Urinary bladder (tissue), 4 donors: Measurements from ENCODE around the gene USP28. TPM values are rescaled to one million over a fixed set of nuclear protein-coding genes. Genes with fewer than 3 reads are reported as not detected.
"Not testable (repeated sequence)": the region's sequence is repeated elsewhere in the genome, so short reads cannot be mapped to it uniquely, and the experiment has no call there.

ENCODE experiments used
- DNase-seq: peaks from one replicate; pipeline ENCODE4 v3.0.0-alpha.2; 2015; ENCODE audit errors: extremely low spot score
- H3K27ac ChIP-seq: one replicate; pipeline ENCODE4 v1.5.1; 2013; ENCODE audit warnings: low read depth, mild to moderate bottlenecking, moderate library complexity
- H3K36me3 ChIP-seq: one replicate; pipeline ENCODE4 v1.6.1; 2013; ENCODE audit warnings: mild to moderate bottlenecking, moderate library complexity; ENCODE audit not compliant: insufficient read depth
- H3K4me1 ChIP-seq: one replicate; pipeline ENCODE4 v1.6.1; 2013; ENCODE audit warnings: mild to moderate bottlenecking, moderate library complexity; ENCODE audit not compliant: insufficient read depth
- H3K4me3 ChIP-seq: one replicate; pipeline ENCODE4 v1.5.1; 2013; ENCODE audit warnings: low read depth, low read length
- WGBS: extraction: QIAGEN DNeasy Blood & Tissue Kit; methylation state at CpG from one replicate; pipeline ENCODE4 v1.1.7; 2013; 5-methylcytosine and 5-hydroxymethylcytosine counted together
- polyA plus RNA-seq: library from polyadenylated mRNA; stranded (reverse); fragments of 200-250 nt; gene quantifications from one replicate; pipeline ENCODE4 v1.2.3, GENCODE V29; 2013
- small RNA-seq: library from RNA; depleted of rRNA; stranded (forward); fragments of <200 nt; gene quantifications from one replicate; pipeline ENCODE3, GENCODE V24; 2014
- total RNA-seq: library from RNA; depleted of rRNA; stranded (reverse); fragments of >200 nt; gene quantifications from one replicate; pipeline ENCODE4 v1.2.3, GENCODE V29; 2014
- donor health status: healthy with polysubstance abuse.
- donor health status: healthy.

USP28 gene
- total and polyA plus RNA-seq, 2 donors, result 18.4 to 68.7 TPM

DNA sequence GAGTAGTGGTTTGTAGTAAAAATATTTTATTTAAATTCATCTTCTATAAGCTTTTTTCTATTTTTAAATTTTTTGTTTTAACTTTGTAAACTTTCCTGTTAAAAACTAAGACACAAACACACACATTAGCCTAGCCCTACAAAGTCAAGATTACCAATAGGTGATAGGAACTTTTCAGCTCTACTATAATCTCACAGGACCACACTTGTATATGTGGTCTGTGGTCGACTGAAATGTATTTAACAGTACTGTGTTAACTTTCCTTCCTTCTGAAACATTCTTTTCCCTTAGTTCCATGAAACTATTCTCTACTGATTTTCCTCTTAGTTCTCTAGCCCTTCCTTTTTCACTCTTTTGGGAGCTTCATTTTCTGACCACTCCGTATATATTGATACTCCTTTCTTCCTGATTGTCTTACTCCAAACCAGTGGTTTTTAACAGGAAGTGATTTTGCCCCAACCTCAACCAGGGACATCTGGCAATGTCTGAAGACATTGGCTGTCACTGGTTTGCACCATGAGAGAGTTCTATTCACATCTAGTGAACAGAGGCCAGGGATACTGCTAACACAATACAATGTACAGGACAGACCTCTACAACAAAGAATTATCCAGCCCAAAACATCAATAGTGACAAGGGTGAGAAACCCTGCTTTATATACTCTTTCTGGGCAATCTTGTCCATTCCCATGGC lies 110.7 kb downstream of the USP28 start:
- Histone ChIP-seq H3K36me3 (peaks cover 4% of the 10 kb centered on the region), H3K4me1 (no peaks in the 10 kb centered on the region), H3K4me3 (no peak overlapping the region), H3K27ac (no peak overlapping the region)
- DNase-seq, result no peak
- 89% methylated on average over 2 of the region's 2 CpGs for WGBS

- H3K4me3 ChIP-seq, DNase-seq, H3K27ac ChIP-seq, H3K36me3 ChIP-seq, H3K4me1 ChIP-seq: not testable (repeated sequence)
- 96% methylated on average over 2 of the region's 2 CpGs for WGBS
Observed at GRCh38 chr11:113763040-113763439, 112.3 kb downstream of the USP28 start.

DNA sequence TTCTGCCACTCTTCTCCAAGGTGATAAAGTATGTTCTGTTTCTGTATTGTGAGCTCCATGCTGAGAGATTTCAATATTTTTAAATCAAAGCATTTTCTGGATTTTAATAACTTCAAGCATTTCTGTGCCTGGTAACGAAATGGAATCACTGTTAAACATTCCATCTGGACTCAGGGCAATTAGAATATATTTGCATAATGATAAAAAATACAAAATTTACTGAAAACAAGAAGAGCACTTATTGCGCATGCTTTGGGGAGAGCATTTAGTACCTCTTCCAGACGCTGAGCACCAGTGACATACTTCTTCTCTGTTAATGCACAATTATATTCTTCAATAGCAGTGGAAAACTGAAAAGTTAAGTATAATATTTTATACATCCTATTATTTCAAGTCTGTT lies 115.1 kb downstream of the USP28 start:
- Histone ChIP-seq H3K4me1 (no peaks in the 10 kb centered on the region), H3K36me3 (no peaks in the 10 kb centered on the region), H3K4me3 (no peak overlapping the region), H3K27ac (no peak overlapping the region)
- WGBS, result 94% methylated on average over 3 of the region's 3 CpGs
- no peak for DNase-seq

DNA sequence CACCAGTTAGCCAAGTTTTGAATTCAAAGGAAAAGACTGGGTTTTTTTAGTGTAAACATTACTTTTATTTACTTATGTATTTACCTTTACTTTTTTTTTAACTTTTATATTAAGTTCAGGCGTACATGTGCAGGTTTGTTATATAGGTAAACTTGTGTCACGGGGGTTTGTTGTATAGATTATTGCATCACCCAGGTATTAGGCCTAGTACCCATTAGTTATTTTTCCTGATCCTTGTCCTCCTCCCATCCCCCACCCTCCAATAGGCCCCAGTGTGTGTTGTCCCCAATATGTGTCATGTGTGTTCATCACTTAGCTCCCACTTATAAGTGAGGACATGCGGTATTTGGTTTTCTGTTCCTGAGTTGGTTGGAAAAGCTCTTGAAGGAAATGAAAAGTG lies 122.4 kb downstream of the USP28 start:
- DNase-seq, result no peak
- no peak overlapping the region for H3K4me3 ChIP-seq
- no peak overlapping the region for H3K27ac ChIP-seq
- peaks cover 5% of the 10 kb centered on the region for H3K36me3 ChIP-seq
- no peaks in the 10 kb centered on the region for H3K4me1 ChIP-seq
- WGBS, result 96% methylated on average over 3 of the region's 3 CpGs

Small RNAs within 50 kb of the gene (small RNA-seq; reads per million reads assigned to genes)
- gene LRRC37A13P (not detected), gene RNU6-1107P (not detected), gene RPS29P19 (not detected)

Other genes starting within 250 kb of the USP28 start
- 4.2 TPM for gene TMPRSS5, start 169.3 kb downstream of the USP28 start, total RNA-seq
- 0.66 TPM for gene TMPRSS5, start 169.3 kb downstream of the USP28 start, polyA plus RNA-seq
- gene ZW10, start 101.9 kb downstream of the USP28 start, total RNA-seq, result 28.0 TPM
- 7.9 TPM for gene ZW10, start 101.9 kb downstream of the USP28 start, polyA plus RNA-seq
- not detected for gene CLDN25, start 95.8 kb downstream of the USP28 start, total RNA-seq
- gene CLDN25, start 95.8 kb downstream of the USP28 start, polyA plus RNA-seq, result not detected
- not detected for gene HTR3B, start 29.2 kb upstream of the USP28 start, total RNA-seq
- gene HTR3B, start 29.2 kb upstream of the USP28 start, polyA plus RNA-seq, result not detected
- 0.58 TPM for gene HTR3A, start 99.5 kb upstream of the USP28 start, total RNA-seq
- gene HTR3A, start 99.5 kb upstream of the USP28 start, polyA plus RNA-seq, result 1.2 TPM
- gene ZBTB16, start 184.1 kb upstream of the USP28 start, total RNA-seq, result 10.3 TPM
- gene ZBTB16, start 184.1 kb upstream of the USP28 start, polyA plus RNA-seq, result 95.2 TPM